CD4-positive, alpha-beta T cell (primary cell): ENCODE data around the gene HACL1. TPM values are rescaled to one million over a fixed set of nuclear protein-coding genes. Genes with fewer than 3 reads are reported as not detected.
A peak's percentile ranks its signal among the peaks of the same experiment; 100 is the strongest.
"Not testable (repeated sequence)": the region's sequence is repeated elsewhere in the genome, so short reads cannot be mapped to it uniquely, and the experiment has no call there.

ENCODE experiments used
- ATAC-seq: fragments of 200-7000 bp; cut with Tn5 transposase; one replicate; pipeline ENCODE4 v1.10.0; 2022; ENCODE audit warnings: mild to moderate bottlenecking; ENCODE audit not compliant: poor library complexity
- CTCF ChIA-PET: fragments of 350-600 bp; sonication (Branson Sonifier 250); formaldehyde crosslinking; loops from one replicate; lab custom pipeline; 2021; ENCODE audit warnings: antibody characterized with exemption, inconsistent platforms; lab: Charles Lee
- POLR2A ChIA-PET: fragments of 350-600 bp; sonication (Branson Sonifier 250); formaldehyde crosslinking; loops from one replicate; lab custom pipeline; 2021; ENCODE audit warnings: antibody characterized with exemption, inconsistent platforms; lab: Charles Lee
- DNase-seq, 14 experiments: peaks; one replicate each; pipeline ENCODE4 v3.0.0-alpha.2; 2013 to 2020; ENCODE audit warnings: mixed read lengths in 2 of 14
- H3K27ac ChIP-seq, 2 donors: one replicate each; pipeline versions ENCODE4 v1.5.1 to v1.7.0; 2013; ENCODE audit warnings: low read length in 2 of 2, low read depth in 1 of 2, mild to moderate bottlenecking in 1 of 2
- H3K27me3 ChIP-seq, 2 experiments: 1 replicate in 1 of 2; 2 replicates in 1 of 2; pipeline versions ENCODE4 v1.6.1 to v1.7.0; 2013; ENCODE audit warnings: low read length in 2 of 2, control low read depth in 1 of 2, mild to moderate bottlenecking in 1 of 2, moderate library complexity in 1 of 2; ENCODE audit not compliant: insufficient read depth in 2 of 2, control insufficient read depth in 1 of 2
- H3K36me3 ChIP-seq: one replicate; pipeline ENCODE4 v1.6.1; 2013; ENCODE audit warnings: low read length, control low read depth; ENCODE audit not compliant: insufficient read depth
- H3K4me1 ChIP-seq: one replicate; pipeline ENCODE4 v1.6.1; 2013; ENCODE audit warnings: low read length, control low read depth; ENCODE audit not compliant: insufficient read depth
- H3K4me3 ChIP-seq: one replicate; pipeline ENCODE4 v1.5.1; 2013; ENCODE audit warnings: mild to moderate bottlenecking, low read length, moderate library complexity
- H3K9me3 ChIP-seq, 2 experiments: 1 replicate in 1 of 2; 2 replicates in 1 of 2; pipeline versions ENCODE4 v1.6.1 to v1.7.0; 2013; ENCODE audit warnings: low read length in 2 of 2, mild to moderate bottlenecking in 2 of 2, control low read depth in 1 of 2, moderate library complexity in 1 of 2; ENCODE audit not compliant: control insufficient read depth in 1 of 2, insufficient read depth in 1 of 2
- H3K27ac Mint-ChIP-seq: one replicate; pipeline ENCODE4 v1.8.0; 2020; ENCODE audit warnings: mixed read lengths
- H3K27me3 Mint-ChIP-seq: one replicate; pipeline ENCODE4 v1.8.0; 2021; ENCODE audit warnings: mixed read lengths
- H3K36me3 Mint-ChIP-seq: one replicate; pipeline ENCODE4 v1.8.0; 2021; ENCODE audit warnings: low read depth, mixed read lengths
- H3K4me1 Mint-ChIP-seq: one replicate; pipeline ENCODE4 v1.8.0; 2021; ENCODE audit warnings: low read depth, mixed read lengths
- H3K4me3 Mint-ChIP-seq: one replicate; pipeline ENCODE4 v1.8.0; 2020; ENCODE audit warnings: mild to moderate bottlenecking, mixed read lengths
- H3K9me3 Mint-ChIP-seq: one replicate; pipeline ENCODE4 v1.8.0; 2020; ENCODE audit warnings: mixed read lengths
- intact Hi-C, 2 experiments: fragments of 100-400 bp; cut with DNase I in 1 of 2; cut with micrococcal nuclease in 1 of 2; formaldehyde crosslinking; loops; one replicate each; pipeline versions ENCODE4 v1.15.1 to v1.9.0; 2023 to 2025; cut with DNase I, micrococcal nuclease
- total RNA-seq, 174 experiments: library from RNA in 2 of 174; stranded (reverse) in 2 of 174; gene quantifications; one replicate each; pipeline ENCODE4 v1.2.3 and lab custom pipeline; 2021 to 2026
- TF ChIP-seq, protein P1 (sequence below): fragments of 200-600 bp; IDR thresholded peaks from one replicate; pipeline ENCODE4 v1.8.0; 2022; ENCODE audit warnings: antibody characterized with exemption, mild to moderate bottlenecking

Gene HACL1
- total RNA-seq, 2 experiments from 2014 or later, result 26.6 to 33.2 TPM

DNA sequence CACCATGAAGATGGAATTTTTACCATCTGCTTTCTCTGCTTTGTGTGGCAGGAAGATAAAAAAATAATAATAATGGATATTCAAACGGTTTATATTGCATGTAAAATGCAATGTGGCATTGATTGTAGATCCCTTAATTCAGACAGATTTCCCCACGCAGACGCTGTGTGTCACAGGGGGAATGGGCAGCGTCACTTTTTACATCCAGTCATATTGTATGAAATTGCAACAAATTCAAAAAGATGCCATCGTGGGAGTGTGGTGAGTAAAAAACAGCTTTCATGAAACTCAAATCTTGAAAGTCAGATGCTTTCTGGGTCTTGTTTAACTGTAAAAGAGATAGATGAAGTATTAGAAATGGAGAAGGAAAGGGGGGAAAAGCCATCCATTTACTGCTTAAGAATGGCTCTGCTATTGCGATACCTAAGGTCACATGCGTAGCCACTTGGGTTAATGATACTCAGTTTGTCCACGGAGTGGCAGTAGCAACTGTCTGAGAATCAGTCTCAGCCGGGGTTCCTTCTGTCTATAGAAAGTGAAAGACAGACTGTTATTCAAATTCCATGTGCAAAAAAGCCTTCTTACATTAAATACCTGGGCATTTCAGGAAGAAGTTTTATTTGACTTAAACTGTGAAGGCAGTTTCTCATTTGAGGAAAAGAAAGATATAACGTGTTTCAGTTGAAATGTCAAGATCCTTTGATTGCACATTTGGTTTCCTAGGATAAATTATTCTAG lies 28.7 kb upstream of the HACL1 start:
- DNase-seq (peak in 13 of 14 experiments; percentile 29 to 86 (median 46)), ATAC-seq (peak; percentile 100)
- Mint-ChIP-seq H3K9me3 (no peaks in the 10 kb centered on the region), H3K4me3 (peak overlapping the region; percentile 35), H3K4me1 (peaks cover 21% of the 10 kb centered on the region), H3K36me3 (peaks cover 6% of the 10 kb centered on the region), H3K27ac (peak overlapping the region; percentile 40), H3K27me3 (no peaks in the 10 kb centered on the region)
- Histone ChIP-seq H3K4me3 (peak overlapping the region; percentile 3), H3K27ac (no peak overlapping the region), H3K27me3 (no peaks in the 10 kb centered on the region), H3K9me3 (no peaks in the 10 kb centered on the region), H3K36me3 (no peaks in the 10 kb centered on the region), H3K4me1 (peaks cover 15% of the 10 kb centered on the region)
- TF ChIP-seq, protein P1, sequence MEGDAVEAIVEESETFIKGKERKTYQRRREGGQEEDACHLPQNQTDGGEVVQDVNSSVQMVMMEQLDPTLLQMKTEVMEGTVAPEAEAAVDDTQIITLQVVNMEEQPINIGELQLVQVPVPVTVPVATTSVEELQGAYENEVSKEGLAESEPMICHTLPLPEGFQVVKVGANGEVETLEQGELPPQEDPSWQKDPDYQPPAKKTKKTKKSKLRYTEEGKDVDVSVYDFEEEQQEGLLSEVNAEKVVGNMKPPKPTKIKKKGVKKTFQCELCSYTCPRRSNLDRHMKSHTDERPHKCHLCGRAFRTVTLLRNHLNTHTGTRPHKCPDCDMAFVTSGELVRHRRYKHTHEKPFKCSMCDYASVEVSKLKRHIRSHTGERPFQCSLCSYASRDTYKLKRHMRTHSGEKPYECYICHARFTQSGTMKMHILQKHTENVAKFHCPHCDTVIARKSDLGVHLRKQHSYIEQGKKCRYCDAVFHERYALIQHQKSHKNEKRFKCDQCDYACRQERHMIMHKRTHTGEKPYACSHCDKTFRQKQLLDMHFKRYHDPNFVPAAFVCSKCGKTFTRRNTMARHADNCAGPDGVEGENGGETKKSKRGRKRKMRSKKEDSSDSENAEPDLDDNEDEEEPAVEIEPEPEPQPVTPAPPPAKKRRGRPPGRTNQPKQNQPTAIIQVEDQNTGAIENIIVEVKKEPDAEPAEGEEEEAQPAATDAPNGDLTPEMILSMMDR, result peak; percentile 75
- CTCF ChIA-PET, result interaction anchor here (0.5 to 1.1 kb wide), 4 partner anchors 167 to 638 kb away, joined by 3 to 5 read pairs (median 4); partner anchors contain the start of gene ANKRD28
- intact Hi-C loops, result loop anchor here (1.0 to 10.0 kb wide), 7 partner anchors 17 to 915 kb away; no protein-coding TSS in a partner anchor
- POLR2A ChIA-PET, result interaction anchor here (1.1 kb wide), 2 partner anchors 29 to 182 kb away, joined by 3 to 5 read pairs; partner anchors contain the start of genes BTD and HACL1

DNA sequence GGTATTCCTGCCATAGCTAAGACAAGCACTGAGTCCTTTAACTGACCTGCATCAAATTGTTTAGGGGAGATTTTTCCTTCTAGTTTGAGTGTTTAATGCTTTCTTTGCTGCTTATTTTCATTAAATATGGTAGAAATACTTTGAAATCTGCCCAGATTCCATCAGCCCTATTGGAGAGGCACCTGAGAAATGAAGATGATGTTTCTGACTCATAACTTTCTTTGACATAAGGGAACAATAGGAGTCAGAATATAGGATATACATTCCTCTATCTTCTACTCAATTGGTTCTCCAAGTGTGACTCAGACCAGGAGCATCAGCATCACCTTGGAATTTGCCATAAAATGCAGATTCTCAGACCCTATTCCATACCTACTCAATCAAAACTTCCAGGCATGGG lies 27.6 kb upstream of the HACL1 start:
- Histone ChIP-seq H3K9me3 (no peaks in the 10 kb centered on the region), H3K27me3 (no peaks in the 10 kb centered on the region), H3K4me1 (peaks cover 21% of the 10 kb centered on the region), H3K4me3 (no peak overlapping the region), H3K36me3 (no peaks in the 10 kb centered on the region), H3K27ac (no peak overlapping the region)
- Mint-ChIP-seq H3K27me3 (no peaks in the 10 kb centered on the region), H3K36me3 (peaks cover 9% of the 10 kb centered on the region), H3K9me3 (no peaks in the 10 kb centered on the region), H3K4me3 (no peak overlapping the region), H3K27ac (no peak overlapping the region), H3K4me1 (peaks cover 26% of the 10 kb centered on the region)
- intact Hi-C loops, result loop anchor here in 1 of 2 experiments (10.0 kb wide), 2 partner anchors 416 to 916 kb away; no protein-coding TSS in a partner anchor
- CTCF ChIA-PET, result no interaction called here
- TF ChIP-seq, protein P1, result no peak
- no peak for ATAC-seq
- DNase-seq, result no peak
- POLR2A ChIA-PET, result interaction anchor here (0.7 kb wide), 1 partner anchor 884 kb away, joined by 3 read pairs; no protein-coding TSS in a partner anchor

DNA sequence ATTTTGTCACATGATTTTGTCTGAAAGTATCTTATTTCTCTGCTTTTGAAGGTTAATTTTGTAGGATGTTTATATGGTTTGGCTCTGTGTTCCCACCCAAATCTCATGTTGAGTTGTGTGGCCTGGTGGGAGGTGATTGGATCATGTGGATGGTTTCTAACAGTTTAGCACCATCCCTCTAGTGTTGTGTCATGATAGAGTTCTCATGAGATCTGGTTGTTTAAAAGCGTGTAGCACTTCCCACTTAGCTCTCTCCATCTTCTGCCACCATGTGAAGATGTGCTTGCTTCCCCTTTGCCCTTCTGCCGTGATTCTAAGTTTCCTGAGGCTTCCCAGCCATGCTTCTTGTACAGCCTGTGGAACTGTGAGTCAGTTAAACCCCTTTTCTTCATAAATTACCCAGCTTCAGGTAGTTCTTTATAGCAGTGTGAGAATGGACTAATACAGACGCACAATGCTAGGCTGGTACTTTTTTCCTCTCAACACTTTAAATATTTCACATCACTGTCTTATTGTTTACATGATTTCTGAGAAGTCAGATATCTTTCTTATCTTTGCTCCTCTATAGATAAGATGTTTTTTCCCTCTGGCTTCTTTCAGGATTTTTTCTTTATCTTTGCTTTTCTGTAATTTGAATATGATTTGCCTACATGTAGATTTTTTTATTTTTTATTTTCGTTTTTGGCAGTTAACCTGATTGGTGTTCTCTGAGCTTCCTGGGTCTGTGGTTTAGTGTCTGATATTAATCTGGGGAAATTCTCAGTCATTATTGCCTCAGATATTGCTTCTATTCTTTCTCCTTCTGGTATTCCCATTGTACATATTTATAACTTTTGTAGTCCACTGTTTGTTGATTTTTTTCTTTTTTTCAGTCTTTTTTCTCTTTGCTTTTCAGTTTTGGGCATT lies 22.4 kb upstream of the HACL1 start:
- Histone ChIP-seq H3K36me3 (peaks cover 5% of the 10 kb centered on the region), H3K4me1 (peaks cover 15% of the 10 kb centered on the region), H3K27me3 (no peaks in the 10 kb centered on the region), H3K27ac (peak overlapping the region; percentile 16 to 79), H3K9me3 (peaks cover 4 to 20% of the 10 kb centered on the region in 2 experiments), H3K4me3 (peak overlapping the region; percentile 47)
- intact Hi-C loops, result loop anchor here in 1 of 2 experiments (10.0 kb wide), 2 partner anchors 421 to 921 kb away; no protein-coding TSS in a partner anchor
- Mint-ChIP-seq H3K27ac (peak overlapping the region; percentile 80), H3K36me3 (peaks cover 52% of the 10 kb centered on the region), H3K27me3 (no peaks in the 10 kb centered on the region), H3K4me3 (peak overlapping the region; percentile 81), H3K9me3 (peaks cover 22% of the 10 kb centered on the region), H3K4me1 (peaks cover 29% of the 10 kb centered on the region)
- TF ChIP-seq, protein P1, result no peak
- POLR2A ChIA-PET, result interaction anchor here (0.6 to 2.8 kb wide), 6 partner anchors 22 to 722 kb away, joined by 3 to 19 read pairs (median 3); partner anchors contain the start of genes BTD and HACL1
- CTCF ChIA-PET, result interaction anchor here (1.2 kb wide), 1 partner anchor 554 kb away, joined by 4 read pairs; no protein-coding TSS in a partner anchor
- ATAC-seq, result peak; percentile 88
- DNase-seq, result peak in 3 of 14 experiments; percentile 62 to 75 (median 67)

DNA sequence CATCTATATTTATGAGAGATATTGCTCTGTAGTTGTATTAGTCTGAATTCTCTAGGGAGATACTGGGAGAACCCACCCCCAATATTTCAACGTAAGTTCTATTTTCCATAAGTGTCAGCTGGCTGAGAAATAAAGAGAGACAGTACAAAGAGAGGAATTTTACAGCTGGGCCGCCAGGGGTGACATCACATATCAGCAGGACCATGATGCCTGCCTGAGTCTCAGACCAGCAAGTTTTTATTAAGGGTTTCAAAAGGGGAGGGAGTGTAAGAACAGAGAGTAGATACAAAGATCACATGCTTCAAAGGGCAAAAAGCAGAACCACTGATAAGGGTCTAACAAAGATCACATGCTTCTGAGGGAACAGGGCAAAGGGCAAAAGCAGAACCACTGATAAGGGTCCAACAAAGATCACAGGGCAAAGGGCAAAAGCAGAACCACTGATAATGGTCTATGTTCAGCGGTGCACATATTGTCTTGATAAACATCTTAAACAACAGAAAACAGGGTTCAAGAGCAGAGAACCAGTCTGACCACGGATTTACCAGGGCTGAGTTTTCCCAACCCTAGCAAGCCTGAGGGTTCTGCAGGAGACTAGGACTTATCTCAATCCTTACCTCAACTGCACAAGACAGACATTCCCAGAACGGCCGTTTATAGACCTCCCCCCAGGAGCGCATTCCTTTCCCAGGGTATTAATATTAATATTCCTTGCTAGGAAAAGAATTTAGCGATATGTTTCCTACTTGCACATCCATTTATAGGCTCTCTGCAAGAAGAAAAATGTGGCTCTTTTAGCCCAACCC lies 18.5 kb upstream of the HACL1 start:
- H3K9me3 Mint-ChIP-seq, result peaks cover 22% of the 10 kb centered on the region

More for the DNA sequence above, 18.5 kb upstream of the HACL1 start:
- ATAC-seq, H3K4me1 ChIP-seq, DNase-seq, H3K36me3 ChIP-seq, H3K27me3 ChIP-seq, H3K4me3 Mint-ChIP-seq, H3K27ac ChIP-seq, H3K27me3 Mint-ChIP-seq, H3K4me3 ChIP-seq, POLR2A ChIA-PET, H3K27ac Mint-ChIP-seq, CTCF ChIA-PET: not testable (repeated sequence)
- H3K9me3 ChIP-seq, result peaks cover 7 to 20% of the 10 kb centered on the region in 2 experiments
- Mint-ChIP-seq H3K36me3 (peaks cover 61% of the 10 kb centered on the region), H3K4me1 (peaks cover 32% of the 10 kb centered on the region)
- intact Hi-C loops, result loop anchor here in 1 of 2 experiments (10.0 kb wide), 2 partner anchors 425 to 925 kb away; no protein-coding TSS in a partner anchor
